T-helper 1 cell treated with Interleukin-12 subunit alpha and Interleukin-12 subunit beta and Interleukin-4 antibody, amounts not matched to agents 30 μg/mL and 1 μg/mL, for 36 hours (primary cell): ENCODE data around the gene LRRC40.

Experiments used
- H3K27ac Mint-ChIP-seq: one replicate; pipeline ENCODE4 v1.8.0; 2021; ENCODE audit warnings: mild to moderate bottlenecking, mixed read lengths
- H3K27me3 Mint-ChIP-seq: one replicate; pipeline ENCODE4 v1.8.0; 2021; ENCODE audit warnings: low read depth, mixed read lengths
- H3K36me3 Mint-ChIP-seq: one replicate; pipeline ENCODE4 v1.8.0; 2021; ENCODE audit warnings: low read depth, mixed read lengths
- H3K4me1 Mint-ChIP-seq: one replicate; pipeline ENCODE4 v1.8.0; 2021; ENCODE audit warnings: low read depth, mixed read lengths
- H3K4me3 Mint-ChIP-seq: one replicate; pipeline ENCODE4 v1.8.0; 2021; ENCODE audit warnings: mild to moderate bottlenecking, moderate library complexity, mixed read lengths
- H3K9me3 Mint-ChIP-seq: one replicate; pipeline ENCODE4 v1.8.0; 2021; ENCODE audit warnings: mixed read lengths

Gene LRRC40

GRCh38 chr1:70115315-70115714 is 90.1 kb downstream of the LRRC40 start:
- peaks cover 12% of the 10 kb centered on the region for H3K27me3 Mint-ChIP-seq
- H3K4me3 Mint-ChIP-seq: no peak overlapping the region
- no peaks in the 10 kb centered on the region for H3K4me1 Mint-ChIP-seq
- no peaks in the 10 kb centered on the region for H3K36me3 Mint-ChIP-seq
- H3K27ac Mint-ChIP-seq: no peak overlapping the region
- no peaks in the 10 kb centered on the region for H3K9me3 Mint-ChIP-seq

DNA sequence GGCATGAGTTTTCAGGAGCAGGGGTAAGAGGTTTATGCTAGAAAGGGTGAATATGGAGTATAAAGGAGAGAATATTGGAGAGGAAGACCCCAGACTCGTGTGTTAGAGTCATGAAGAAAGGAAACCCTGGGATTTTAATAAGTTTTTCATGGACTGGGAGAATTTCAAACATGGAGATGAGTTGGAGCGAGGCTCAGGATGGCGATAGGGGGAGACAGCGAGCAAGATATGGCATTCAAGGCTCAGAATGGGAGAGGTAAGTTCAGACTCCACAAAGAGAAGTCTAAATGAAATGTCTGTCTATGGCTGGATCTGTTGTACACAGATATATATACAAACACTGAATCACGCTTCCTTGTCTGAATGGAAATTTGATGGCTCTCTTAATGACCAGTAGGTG is 92.5 kb downstream of the LRRC40 start:
- Mint-ChIP-seq H3K4me3 (no peak overlapping the region), H3K27me3 (peaks cover 2% of the 10 kb centered on the region), H3K27ac (no peak overlapping the region), H3K4me1 (no peaks in the 10 kb centered on the region), H3K36me3 (no peaks in the 10 kb centered on the region), H3K9me3 (no peaks in the 10 kb centered on the region)

- no peaks in the 10 kb centered on the region for H3K4me1 Mint-ChIP-seq
- no peaks in the 10 kb centered on the region for H3K36me3 Mint-ChIP-seq
- H3K27ac Mint-ChIP-seq: no peak overlapping the region
- no peaks in the 10 kb centered on the region for H3K9me3 Mint-ChIP-seq
- H3K27me3 Mint-ChIP-seq: peaks cover 2% of the 10 kb centered on the region
- H3K4me3 Mint-ChIP-seq: no peak overlapping the region
These were observed 96.1 kb downstream of the LRRC40 start for GRCh38 chr1:70109241-70109640.

GRCh38 chr1:70103770-70104169 is 101.6 kb downstream of the LRRC40 start:
- Mint-ChIP-seq H3K27me3 (no peaks in the 10 kb centered on the region), H3K36me3 (no peaks in the 10 kb centered on the region), H3K4me1 (no peaks in the 10 kb centered on the region), H3K27ac (no peak overlapping the region), H3K4me3 (no peak overlapping the region), H3K9me3 (no peaks in the 10 kb centered on the region)

DNA sequence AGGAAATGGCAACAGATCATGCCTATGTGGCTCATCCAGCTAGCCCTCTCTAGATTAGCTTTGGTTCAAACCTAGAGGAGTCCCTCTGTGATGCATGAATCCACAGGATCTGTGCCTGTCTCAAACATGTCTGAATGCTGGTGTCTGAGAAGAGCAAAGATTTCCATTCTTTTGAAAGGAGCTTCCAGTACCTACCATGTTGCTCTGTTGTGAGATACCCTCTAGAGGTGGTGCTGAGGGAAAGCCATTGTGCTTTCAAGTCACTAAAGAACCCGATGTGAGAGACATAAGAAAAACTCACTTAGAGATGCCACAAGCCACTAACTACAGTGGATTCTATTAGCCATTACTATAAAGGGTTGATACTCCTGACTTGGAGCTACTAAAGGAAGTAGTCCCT is 103.6 kb downstream of the LRRC40 start:
- no peaks in the 10 kb centered on the region for H3K27me3 Mint-ChIP-seq
- H3K4me1 Mint-ChIP-seq: no peaks in the 10 kb centered on the region
- H3K36me3 Mint-ChIP-seq: no peaks in the 10 kb centered on the region
- no peaks in the 10 kb centered on the region for H3K9me3 Mint-ChIP-seq
- H3K27ac Mint-ChIP-seq: no peak overlapping the region
- no peak overlapping the region for H3K4me3 Mint-ChIP-seq

DNA sequence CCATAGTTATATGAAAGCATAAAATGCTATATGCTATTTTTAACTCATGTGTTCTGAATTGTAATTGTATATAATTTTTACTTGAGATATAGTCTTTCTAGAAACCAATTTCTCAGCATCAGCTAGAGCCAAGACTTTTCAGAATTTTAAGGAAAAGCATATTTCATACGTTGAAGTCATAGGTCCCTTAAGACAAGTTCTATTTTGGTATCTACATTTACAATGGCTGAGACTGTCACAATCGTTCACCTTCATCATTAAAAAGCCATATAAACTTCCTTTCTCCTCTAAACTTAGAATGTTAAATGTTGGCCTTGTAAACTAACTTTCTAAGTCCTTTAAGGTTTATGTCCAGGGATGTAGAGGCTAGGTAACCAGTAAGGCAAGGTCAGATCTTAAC is 104.1 kb downstream of the LRRC40 start:
- Mint-ChIP-seq H3K36me3 (no peaks in the 10 kb centered on the region), H3K27ac (no peak overlapping the region), H3K4me3 (no peak overlapping the region), H3K4me1 (no peaks in the 10 kb centered on the region), H3K27me3 (no peaks in the 10 kb centered on the region), H3K9me3 (no peaks in the 10 kb centered on the region)
